GM21367 (cell line): ENCODE data around the gene CEP290.
"Not testable (repeated sequence)": the region's sequence is repeated elsewhere in the genome, so short reads cannot be mapped to it uniquely, and the experiment has no call there.

ENCODE experiments used
- ATAC-seq: cut with Tn5 transposase; IDR thresholded peaks from one replicate; pipeline ENCODE4 v1.9.1; 2021; ENCODE audit not compliant: unreplicated experiment

The CEP290 gene

DNA sequence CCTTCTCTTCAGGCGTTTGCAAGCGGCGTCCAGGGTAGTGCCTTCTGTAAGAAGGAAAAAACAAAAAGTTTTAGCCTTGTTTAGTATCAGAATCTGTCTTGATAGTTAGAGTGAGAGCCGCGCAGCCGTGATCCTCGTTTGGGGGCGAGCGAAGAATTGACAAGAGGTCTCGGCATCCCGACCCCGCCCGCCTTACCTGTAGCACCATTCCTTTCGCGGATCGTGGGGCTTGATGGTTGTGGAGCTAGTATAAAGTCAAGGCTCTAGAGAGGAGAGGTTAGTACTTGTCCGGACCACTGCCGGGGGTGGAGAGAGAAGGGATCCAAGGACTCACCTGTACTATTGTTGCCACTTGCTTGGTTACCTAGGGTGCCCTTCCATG is 713 bp upstream of the CEP290 start:
- no peak for ATAC-seq

GRCh38 chr12:88141425-88141773 is 489 bp downstream of the CEP290 start:
- ATAC-seq: no peak

GRCh38 chr12:88139711-88140110 is 2.2 kb downstream of the CEP290 start:
- ATAC-seq: not testable (repeated sequence)

GRCh38 chr12:88133181-88133580 is 8.7 kb downstream of the CEP290 start:
- ATAC-seq: not testable (repeated sequence)

GRCh38 chr12:88132392-88132791 is 9.5 kb downstream of the CEP290 start:
- ATAC-seq: no peak

- no peak for ATAC-seq
Observed at GRCh38 chr12:88127855-88128254, 14.0 kb downstream of the CEP290 start.

- no peak for ATAC-seq
Observed at GRCh38 chr12:88127099-88127498, 14.8 kb downstream of the CEP290 start.

DNA sequence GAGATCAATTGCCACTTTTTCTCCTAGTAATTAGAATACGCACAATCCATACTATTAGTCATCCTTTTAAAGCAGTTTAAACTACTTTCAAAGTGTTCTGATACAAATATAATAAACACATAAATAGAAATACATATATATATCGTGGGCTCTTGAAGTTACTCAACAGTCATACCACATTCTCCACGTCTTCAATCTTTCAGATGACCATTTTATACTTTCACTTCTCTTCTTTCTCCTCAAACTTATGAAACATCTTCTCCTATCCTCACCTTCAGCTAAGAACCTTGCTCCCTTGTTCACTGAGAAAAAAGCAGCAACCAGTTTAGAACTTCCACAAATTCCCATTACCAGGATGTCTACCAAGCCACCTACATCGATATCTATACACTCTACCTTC is 19.2 kb downstream of the CEP290 start:
- ATAC-seq: peak; percentile 78

GRCh38 chr12:88113871-88114270 is 28.0 kb downstream of the CEP290 start:
- ATAC-seq: no peak

DNA sequence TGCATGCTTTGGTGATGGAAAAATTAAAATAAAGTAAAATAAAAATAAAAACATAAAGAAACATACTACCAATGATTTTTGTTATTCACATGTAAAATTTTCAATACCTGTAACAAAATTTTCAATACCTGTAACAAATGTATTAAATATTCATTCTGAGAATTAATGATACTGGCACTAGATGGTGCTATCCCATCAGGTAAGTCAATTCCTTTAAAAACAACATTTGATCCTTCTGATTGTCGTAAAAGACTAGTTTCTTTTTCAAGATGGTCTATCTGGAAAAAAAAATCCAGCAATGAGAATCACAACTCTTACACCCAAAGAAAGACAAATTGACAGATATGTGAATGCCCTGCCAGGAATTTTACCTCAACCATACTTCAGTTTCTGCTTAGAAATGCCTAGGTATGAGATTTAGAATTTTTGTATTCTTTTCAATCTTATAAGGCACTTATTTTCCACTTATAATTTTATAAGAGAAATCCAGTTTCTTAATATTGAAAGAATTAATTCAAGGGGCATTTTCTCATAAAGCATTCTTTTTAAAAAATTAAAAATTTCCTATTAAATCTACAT is 30.7 kb downstream of the CEP290 start:
- ATAC-seq: peak; percentile 43

GRCh38 chr12:88108021-88108420 is 33.9 kb downstream of the CEP290 start:
- no peak for ATAC-seq

- no peak for ATAC-seq
Observed at GRCh38 chr12:88093573-88093972, 48.3 kb downstream of the CEP290 start.

GRCh38 chr12:88092771-88093170 is 49.1 kb downstream of the CEP290 start:
- ATAC-seq: no peak

GRCh38 chr12:88084210-88084609 is 57.7 kb downstream of the CEP290 start:
- ATAC-seq: no peak

GRCh38 chr12:88083634-88084033 is 58.3 kb downstream of the CEP290 start:
- ATAC-seq: no peak

DNA sequence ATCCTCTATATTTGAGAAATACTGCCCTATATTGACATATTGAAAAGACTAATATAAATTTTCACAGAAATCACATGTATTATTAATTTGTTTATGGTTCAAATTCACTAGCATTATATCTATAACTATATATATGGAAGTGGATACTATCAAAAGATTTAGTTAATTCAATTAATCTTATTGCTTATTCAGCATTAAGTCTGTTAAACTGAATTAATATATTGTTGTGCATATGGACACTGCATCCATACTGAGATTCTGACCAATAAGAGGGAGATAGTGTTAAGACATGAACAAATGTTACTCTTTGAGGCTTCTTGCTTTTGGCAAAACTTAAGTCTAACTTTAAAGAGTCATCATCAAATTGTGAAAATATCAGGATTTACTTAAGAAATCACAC is 60.6 kb downstream of the CEP290 start:
- no peak for ATAC-seq

- ATAC-seq: no peak
Observed at GRCh38 chr12:88067301-88067700, 74.6 kb downstream of the CEP290 start.

- ATAC-seq: peak; percentile 85
Observed at GRCh38 chr12:88063375-88063774, 78.5 kb downstream of the CEP290 start.

DNA sequence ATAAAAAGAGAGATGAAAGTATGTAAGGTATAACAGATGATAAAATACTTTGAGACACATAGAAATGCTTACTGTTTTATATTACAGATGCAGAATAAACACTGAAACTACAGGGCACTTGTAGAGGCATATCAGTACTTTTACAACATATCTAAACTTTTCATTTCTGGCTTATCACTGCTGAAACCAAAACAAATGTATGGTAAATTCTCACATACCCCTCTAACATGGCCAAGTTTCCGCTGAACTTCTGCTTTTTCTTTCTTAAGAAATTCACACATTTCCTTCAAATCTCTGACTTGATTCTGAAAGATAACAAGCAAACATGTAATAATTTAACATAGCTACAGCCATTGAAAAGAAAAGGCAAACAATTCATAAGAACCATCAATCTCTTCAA is 79.4 kb downstream of the CEP290 start:
- peak; percentile 72 for ATAC-seq

GRCh38 chr12:88058719-88059077 is 83.2 kb downstream of the CEP290 start:
- no peak for ATAC-seq

DNA sequence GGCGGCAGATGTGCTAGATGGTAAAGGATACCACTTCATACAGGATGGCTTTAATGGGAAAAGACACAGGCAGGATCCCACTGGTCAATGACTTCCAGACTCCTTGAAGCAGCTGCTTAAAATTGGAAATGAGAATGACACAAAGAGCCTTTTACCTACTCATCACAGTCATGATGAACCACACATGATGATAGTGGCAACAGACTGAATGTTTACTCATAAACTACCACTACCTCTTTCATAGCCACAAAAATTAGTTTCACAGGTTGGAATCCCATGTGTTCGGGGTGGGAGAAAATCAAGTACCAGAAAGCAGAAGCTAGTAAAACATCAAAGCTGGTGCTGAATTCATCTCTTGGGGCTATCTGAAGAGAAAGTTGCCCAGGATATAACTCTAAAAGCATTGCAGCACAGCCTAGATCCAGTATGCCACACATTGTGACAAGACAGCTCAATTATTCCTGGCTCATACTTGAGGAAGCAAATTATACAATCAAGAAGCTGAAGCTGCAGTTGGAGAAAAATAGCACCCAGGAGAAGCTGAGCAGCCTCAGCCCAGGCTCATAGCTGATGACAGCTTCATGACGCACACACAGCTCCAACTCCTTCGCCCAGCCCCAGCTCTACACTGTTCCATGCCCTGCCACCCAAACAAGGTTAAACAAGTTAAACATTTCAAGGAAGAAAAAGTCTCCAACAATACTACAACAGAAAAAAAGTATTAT is 83.7 kb downstream of the CEP290 start:
- ATAC-seq: no peak

DNA sequence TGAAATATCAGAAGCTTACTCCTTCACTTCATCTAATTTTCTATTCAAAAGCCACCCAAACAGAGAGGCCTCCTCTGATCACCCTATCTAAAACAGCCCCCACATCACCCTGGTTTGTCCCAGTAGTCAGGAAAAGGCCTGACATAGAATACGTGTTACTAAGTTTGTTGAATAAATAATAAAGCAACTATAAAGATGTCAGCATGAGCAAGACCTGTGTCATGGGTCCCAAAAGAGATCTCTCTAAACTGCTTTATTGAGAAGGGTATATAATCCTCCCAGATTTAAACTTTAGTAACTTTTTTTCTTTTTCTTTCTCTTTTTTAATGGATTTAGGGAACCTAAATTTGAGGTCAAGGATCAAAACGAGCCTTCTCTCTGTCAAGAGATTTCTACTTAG is 85.3 kb downstream of the CEP290 start:
- ATAC-seq: no peak

GRCh38 chr12:88052686-88053085 is 89.2 kb downstream of the CEP290 start:
- peak; percentile 68 for ATAC-seq
